Measurements from ENCODE around the gene LSM8. TPM values are rescaled to one million over a fixed set of nuclear protein-coding genes. Genes with fewer than 3 reads are reported as not detected.
"Not testable (repeated sequence)": the region's sequence is repeated elsewhere in the genome, so short reads cannot be mapped to it uniquely, and the experiment has no call there.

Gene LSM8
- total RNA-seq = 30.8 and 38.5 TPM in 2 replicates

GRCh38 chr7:118183786-118184564 lies at the start of gene LSM8:
TSS of gene LSM8 (plus strand) at chr7:118184164. CDS start at chr7:118184224, 60 bp downstream.
- FAIRE-seq = no peak
- peak; percentile 98 for DNase-seq (ENCODE audit: low read depth)
- TF ChIP-seq CTCF (IDR thresholded peaks at IDR 0.05; ENCODE audit: insufficient read depth, low read length, severe bottlenecking) = no peak
- Histone ChIP-seq H3K36me3 (ENCODE audit: control insufficient read depth, insufficient read depth, low read length) (peaks cover 1% of the 10 kb centered on the region), H3K27me3 (ENCODE audit: control insufficient read depth, insufficient read depth, low read length) (no peaks in the 10 kb centered on the region), H3K4me3 (ENCODE audit: low read depth, low read length) (peak within 1 kb of the TSS; percentile 68)

GRCh38 chr7:118134420-118134819 lies 49.5 kb upstream of the LSM8 start:
- not testable (repeated sequence) for H3K36me3 ChIP-seq (ENCODE audit: control insufficient read depth, insufficient read depth, low read length); FAIRE-seq; H3K4me3 ChIP-seq (ENCODE audit: low read depth, low read length); H3K27me3 ChIP-seq (ENCODE audit: control insufficient read depth, insufficient read depth, low read length); DNase-seq (ENCODE audit: low read depth)

GRCh38 chr7:118140468-118140867 lies 43.5 kb upstream of the LSM8 start:
- no peak for TF ChIP-seq CTCF (IDR thresholded peaks at IDR 0.05; ENCODE audit: insufficient read depth, low read length, severe bottlenecking)
- H3K27me3 ChIP-seq (ENCODE audit: control insufficient read depth, insufficient read depth, low read length) = no peaks in the 10 kb centered on the region
- DNase-seq (ENCODE audit: low read depth) (no peak), FAIRE-seq (no peak)
- H3K36me3 ChIP-seq (ENCODE audit: control insufficient read depth, insufficient read depth, low read length) = no peaks in the 10 kb centered on the region
- H3K4me3 ChIP-seq (ENCODE audit: low read depth, low read length) = no peak overlapping the region

DNA sequence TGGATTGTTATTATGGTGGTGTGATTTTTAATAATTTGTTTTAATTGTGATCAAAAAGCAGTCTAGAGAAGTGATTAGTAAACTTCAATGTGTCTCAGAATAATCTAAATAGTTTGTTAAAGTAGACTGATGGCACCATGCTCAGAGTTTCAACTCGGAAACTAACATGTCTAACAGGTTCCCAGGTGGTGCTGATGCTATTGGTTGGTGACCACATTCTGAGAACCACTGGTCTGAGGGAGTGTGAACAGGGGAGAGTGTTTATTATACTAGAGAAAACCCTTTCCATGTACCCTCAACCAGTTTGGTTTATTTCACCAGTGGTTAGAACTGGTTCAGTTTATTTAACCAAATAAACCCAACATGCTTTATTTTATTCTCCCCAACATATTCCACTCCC lies 42.0 kb upstream of the LSM8 start:
- Histone ChIP-seq H3K36me3 (ENCODE audit: control insufficient read depth, insufficient read depth, low read length) (no peaks in the 10 kb centered on the region), H3K4me3 (ENCODE audit: low read depth, low read length) (no peak overlapping the region), H3K27me3 (ENCODE audit: control insufficient read depth, insufficient read depth, low read length) (no peaks in the 10 kb centered on the region)
- DNase-seq (ENCODE audit: low read depth) = no peak
- no peak for TF ChIP-seq CTCF (IDR thresholded peaks at IDR 0.05; ENCODE audit: insufficient read depth, low read length, severe bottlenecking)
- FAIRE-seq = no peak

GRCh38 chr7:118148930-118149329 lies 35.0 kb upstream of the LSM8 start:
- H3K36me3 ChIP-seq (ENCODE audit: control insufficient read depth, insufficient read depth, low read length) = no peaks in the 10 kb centered on the region
- no peaks in the 10 kb centered on the region for H3K27me3 ChIP-seq (ENCODE audit: control insufficient read depth, insufficient read depth, low read length)
- no peak for TF ChIP-seq CTCF (IDR thresholded peaks at IDR 0.05; ENCODE audit: insufficient read depth, low read length, severe bottlenecking)
- DNase-seq (ENCODE audit: low read depth) = peak; percentile 7
- no peak overlapping the region for H3K4me3 ChIP-seq (ENCODE audit: low read depth, low read length)
- FAIRE-seq = no peak

DNA sequence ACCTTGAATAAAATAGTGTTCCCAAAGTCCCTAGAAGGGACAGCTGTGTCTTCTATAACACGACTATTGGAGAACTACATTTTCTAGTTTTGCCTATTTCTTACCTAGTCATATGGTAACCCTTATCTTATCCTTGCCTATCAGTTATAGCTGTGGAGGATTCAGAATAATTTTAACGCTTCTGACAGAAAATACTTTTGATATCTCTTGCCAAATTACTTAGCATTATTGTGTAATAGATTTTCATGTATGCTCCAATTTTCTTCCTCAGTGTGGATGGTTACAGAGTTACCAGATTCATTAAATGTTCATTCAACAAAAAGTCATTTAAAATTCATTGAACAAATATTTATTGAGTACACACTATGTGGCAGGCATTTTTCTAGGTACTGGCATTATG lies 34.6 kb upstream of the LSM8 start:
- DNase-seq (ENCODE audit: low read depth) = no peak
- Histone ChIP-seq H3K4me3 (ENCODE audit: low read depth, low read length) (no peak overlapping the region), H3K36me3 (ENCODE audit: control insufficient read depth, insufficient read depth, low read length) (no peaks in the 10 kb centered on the region), H3K27me3 (ENCODE audit: control insufficient read depth, insufficient read depth, low read length) (no peaks in the 10 kb centered on the region)
- no peak for TF ChIP-seq CTCF (IDR thresholded peaks at IDR 0.05; ENCODE audit: insufficient read depth, low read length, severe bottlenecking)
- no peak for FAIRE-seq

All from bronchial epithelial cell (primary cell).